Measurements from ENCODE around the gene VPS37D. TPM values are rescaled to one million over a fixed set of nuclear protein-coding genes. Genes with fewer than 3 reads are reported as not detected.
"Not testable (repeated sequence)": the region's sequence is repeated elsewhere in the genome, so short reads cannot be mapped to it uniquely, and the experiment has no call there.

Gene VPS37D
- total RNA-seq, 1 donor from 2014 or later, result 15.4 TPM

- Mint-ChIP-seq H3K4me1 (peaks cover 6% of the 10 kb centered on the region), H3K4me3 (peak overlapping the region; percentile 58), H3K9me3 (no peaks in the 10 kb centered on the region), H3K36me3 (no peaks in the 10 kb centered on the region), H3K27me3 (ENCODE audit: low read depth) (peaks cover 84% of the 10 kb centered on the region), H3K27ac (no peak overlapping the region)
- TF ChIP-seq CTCF (IDR thresholded peaks at IDR 0.05; ENCODE audit: unreplicated experiment), result no peak
- no peak for DNase-seq (ENCODE audit: low spot score in 2 of 2, unreplicated experiment in 2 of 2)
Observed at GRCh38 chr7:73647725-73648592, 19.7 kb upstream of the VPS37D start.

DNA sequence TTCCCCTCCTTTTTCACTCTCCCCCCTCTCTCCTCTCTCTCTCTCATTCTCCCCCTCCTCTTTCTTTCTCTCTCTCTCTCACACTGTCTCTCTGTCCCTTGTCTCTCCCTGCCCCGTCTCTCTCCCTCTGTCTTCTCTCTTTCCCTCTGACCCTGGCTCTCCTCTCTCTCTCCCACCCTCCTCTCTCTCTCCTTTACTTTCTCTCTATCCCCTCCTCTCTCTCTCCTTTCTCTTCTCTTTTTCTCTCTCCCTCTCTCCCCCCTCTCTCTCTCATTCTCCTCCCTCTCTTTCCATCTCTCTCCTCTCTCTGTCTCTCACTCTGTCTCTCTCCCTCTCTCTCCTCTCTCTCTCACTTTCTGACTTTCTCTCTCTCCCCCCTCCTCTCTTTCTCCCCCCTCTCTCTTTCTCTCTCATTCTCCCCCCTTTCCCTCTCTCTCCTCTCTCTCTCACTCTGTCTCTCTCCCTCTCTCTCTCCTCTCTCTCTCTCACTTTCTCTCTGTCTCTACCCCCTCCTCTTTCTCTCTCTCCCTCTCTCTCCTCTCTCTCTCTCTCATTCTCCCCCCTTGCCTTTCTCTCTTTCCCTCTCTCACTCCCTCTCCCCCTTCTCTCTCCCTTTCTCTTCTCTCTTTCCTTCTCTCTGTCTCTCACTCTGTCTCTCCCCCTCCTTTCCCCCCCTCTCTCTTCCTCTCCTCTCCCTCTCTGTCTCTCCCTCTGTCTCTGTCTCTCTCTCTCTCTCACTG is 18.9 kb upstream of the VPS37D start:
- Mint-ChIP-seq H3K4me3 (peak overlapping the region; percentile 58), H3K27me3 (ENCODE audit: low read depth) (peaks cover 84% of the 10 kb centered on the region), H3K4me1 (peaks cover 6% of the 10 kb centered on the region), H3K36me3 (no peaks in the 10 kb centered on the region), H3K9me3 (no peaks in the 10 kb centered on the region), H3K27ac (no peak overlapping the region)
- TF ChIP-seq CTCF (IDR thresholded peaks at IDR 0.05; ENCODE audit: unreplicated experiment), result no peak
- no peak for DNase-seq (ENCODE audit: low spot score in 2 of 2, unreplicated experiment in 2 of 2)

DNA sequence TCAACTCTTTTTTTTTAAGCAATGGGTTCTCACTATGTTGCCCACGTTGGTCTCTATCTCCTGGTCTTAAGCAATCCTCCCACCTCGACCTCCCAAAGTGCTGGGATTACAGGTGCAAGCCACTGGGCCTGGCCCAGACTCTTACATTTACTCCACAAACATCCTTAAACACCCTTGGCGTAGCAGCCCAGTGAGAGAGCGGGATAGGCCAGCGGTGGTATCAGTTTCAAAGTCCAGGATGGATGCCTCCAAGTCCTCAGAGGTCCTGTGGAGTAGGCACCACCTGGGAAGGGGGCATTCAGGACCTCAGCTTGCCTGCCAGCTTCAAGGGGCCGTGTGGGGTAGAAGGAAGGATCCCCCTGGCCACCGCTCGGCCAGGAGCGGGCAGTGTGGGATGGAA is 18.1 kb upstream of the VPS37D start:
- Mint-ChIP-seq H3K36me3 (no peaks in the 10 kb centered on the region), H3K4me3 (peak overlapping the region; percentile 2), H3K27ac (no peak overlapping the region), H3K9me3 (no peaks in the 10 kb centered on the region), H3K4me1 (peaks cover 6% of the 10 kb centered on the region), H3K27me3 (ENCODE audit: low read depth) (peaks cover 82% of the 10 kb centered on the region)
- no peak for TF ChIP-seq CTCF (IDR thresholded peaks at IDR 0.05; ENCODE audit: unreplicated experiment)
- no peak for DNase-seq (ENCODE audit: low spot score in 2 of 2, unreplicated experiment in 2 of 2)

DNA sequence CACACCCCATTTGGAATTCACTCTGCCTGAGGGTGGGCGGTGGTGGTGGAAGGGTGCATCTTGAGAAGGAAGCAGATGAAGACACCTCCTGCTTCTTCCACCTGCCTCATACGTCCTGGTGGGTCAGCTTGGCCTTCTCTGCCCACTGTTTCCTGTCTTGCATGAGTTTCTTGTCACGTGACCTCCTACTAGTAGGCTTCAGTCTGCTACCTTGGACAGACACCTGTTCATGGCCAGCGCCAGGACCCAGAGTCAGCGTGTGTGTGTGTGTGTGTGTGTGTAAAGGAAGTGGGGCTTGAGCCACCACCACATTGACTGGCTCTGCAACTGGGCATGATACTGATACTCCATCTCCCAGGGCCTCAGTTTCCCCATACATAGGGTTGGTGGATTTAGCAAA is 17.1 kb upstream of the VPS37D start:
- Mint-ChIP-seq H3K27me3 (ENCODE audit: low read depth) (peaks cover 75% of the 10 kb centered on the region), H3K4me3 (no peak overlapping the region), H3K27ac (no peak overlapping the region), H3K4me1 (peaks cover 6% of the 10 kb centered on the region), H3K9me3 (peaks cover 5% of the 10 kb centered on the region), H3K36me3 (no peaks in the 10 kb centered on the region)
- no peak for DNase-seq (ENCODE audit: low spot score in 2 of 2, unreplicated experiment in 2 of 2)
- no peak for TF ChIP-seq CTCF (IDR thresholded peaks at IDR 0.05; ENCODE audit: unreplicated experiment)

DNA sequence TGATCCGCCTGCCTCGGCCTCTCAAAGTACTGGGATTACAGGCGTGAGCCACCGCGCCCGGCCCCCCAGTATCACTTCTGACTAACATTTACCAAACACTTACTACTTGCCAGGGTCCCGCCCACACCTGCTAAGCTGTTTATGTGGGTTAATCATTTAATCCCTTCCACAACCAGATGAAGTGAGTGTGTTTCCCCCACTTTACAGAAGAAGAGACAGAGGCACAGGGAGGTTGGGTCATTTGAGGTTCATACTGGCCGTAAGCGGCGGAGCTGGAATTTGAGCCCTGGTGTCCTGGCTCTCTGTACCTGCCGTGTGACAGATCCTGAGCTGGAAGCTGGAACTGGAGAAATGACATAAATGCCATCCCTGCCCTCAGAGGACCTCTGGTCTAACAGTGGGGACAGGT is 15.1 kb upstream of the VPS37D start:
- TF ChIP-seq CTCF (IDR thresholded peaks at IDR 0.05; ENCODE audit: unreplicated experiment), result no peak
- Mint-ChIP-seq H3K27me3 (ENCODE audit: low read depth) (peaks cover 57% of the 10 kb centered on the region), H3K4me1 (peaks cover 6% of the 10 kb centered on the region), H3K36me3 (no peaks in the 10 kb centered on the region), H3K27ac (no peak overlapping the region), H3K4me3 (no peak overlapping the region), H3K9me3 (peaks cover 5% of the 10 kb centered on the region)
- no peak for DNase-seq (ENCODE audit: low spot score in 2 of 2, unreplicated experiment in 2 of 2)

DNA sequence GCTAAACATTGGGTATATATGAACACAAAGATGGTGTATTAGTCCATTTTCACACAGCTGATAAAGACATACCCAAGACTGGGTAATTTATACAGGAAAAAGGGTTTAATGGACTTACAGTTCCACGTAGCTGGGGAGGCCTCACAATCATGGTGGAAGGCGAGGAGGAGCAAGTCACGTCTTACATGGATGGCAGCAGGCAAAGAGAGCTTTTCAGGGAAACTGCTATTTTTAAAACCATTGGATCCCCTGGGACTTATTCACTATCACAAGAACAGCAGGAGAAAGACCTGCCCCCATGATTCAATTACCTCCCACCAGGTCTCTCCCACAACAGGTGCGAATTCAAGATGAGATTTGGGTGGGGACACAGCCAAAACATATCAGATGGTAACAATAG is 12.3 kb upstream of the VPS37D start:
- H3K36me3 Mint-ChIP-seq; DNase-seq (ENCODE audit: low spot score in 2 of 2, unreplicated experiment in 2 of 2); H3K27ac Mint-ChIP-seq; H3K4me3 Mint-ChIP-seq; H3K4me1 Mint-ChIP-seq; H3K9me3 Mint-ChIP-seq: not testable (repeated sequence)
- H3K27me3 Mint-ChIP-seq (ENCODE audit: low read depth), result peaks cover 38% of the 10 kb centered on the region
